Measurements from ENCODE around the gene RAP1GAP2.

The RAP1GAP2 gene

GRCh38 chr17:2955931-2956582, 159.8 kb downstream of the RAP1GAP2 start:
- DNase-seq (ENCODE audit: extremely low spot score) = no peak
- CTCF ChIA-PET = interaction anchor here (0.6 to 0.7 kb wide), 2 partner anchors 10 to 25 kb away, joined by 3 to 8 read pairs; no protein-coding TSS in a partner anchor
- POLR2A ChIA-PET = no interaction called here
- TF ChIP-seq L3MBTL2 (conservative IDR thresholded peaks at IDR 0.05) (no peak), HDGF (IDR thresholded peaks at IDR 0.05; ENCODE audit: borderline replicate concordance) (no peak), FOXA1 (IDR thresholded peaks at IDR 0.05) (no peak), SP1 (IDR thresholded peaks at IDR 0.05) (no peak), NFRKB (IDR thresholded peaks at IDR 0.05) (no peak), ELF4 (IDR thresholded peaks at IDR 0.05) (no peak), FOXM1 (IDR thresholded peaks at IDR 0.05; ENCODE audit: borderline replicate concordance) (no peak), BHLHE40 (IDR thresholded peaks at IDR 0.05; ENCODE audit: borderline replicate concordance) (no peak), FOXK2 (IDR thresholded peaks at IDR 0.05) (no peak), TARDBP (IDR thresholded peaks at IDR 0.05) (no peak), ARNT (IDR thresholded peaks at IDR 0.05) (no peak), SUZ12 (IDR thresholded peaks at IDR 0.05) (no peak), LEF1 (IDR thresholded peaks at IDR 0.05; ENCODE audit: borderline replicate concordance) (no peak), ZNF384 (IDR thresholded peaks at IDR 0.05) (no peak)

GRCh38 chr17:2957631-2958286, 161.5 kb downstream of the RAP1GAP2 start:
- ChIA-PET CTCF (no interaction called here), POLR2A (no interaction called here)
- DNase-seq (ENCODE audit: extremely low spot score) = no peak
- TF ChIP-seq L3MBTL2 (conservative IDR thresholded peaks at IDR 0.05) = no peak
- TF ChIP-seq CTBP1 (IDR thresholded peaks at IDR 0.05; ENCODE audit: borderline replicate concordance) = no peak
- no peak for TF ChIP-seq FOXM1 (IDR thresholded peaks at IDR 0.05; ENCODE audit: borderline replicate concordance)
- no peak for TF ChIP-seq LEF1 (IDR thresholded peaks at IDR 0.05; ENCODE audit: borderline replicate concordance)
- no peak for TF ChIP-seq HDGF (IDR thresholded peaks at IDR 0.05; ENCODE audit: borderline replicate concordance)
- TF ChIP-seq BHLHE40 (IDR thresholded peaks at IDR 0.05; ENCODE audit: borderline replicate concordance) = no peak
- no peak for TF ChIP-seq FOXK2 (IDR thresholded peaks at IDR 0.05)
- TF ChIP-seq PKNOX1 (IDR thresholded peaks at IDR 0.05) = no peak

- DNase-seq (ENCODE audit: extremely low spot score) = no peak
- POLR2A ChIA-PET = no interaction called here
- CTCF ChIA-PET = no interaction called here
- no peak for TF ChIP-seq ARNT (IDR thresholded peaks at IDR 0.05)
- TF ChIP-seq NFRKB (IDR thresholded peaks at IDR 0.05) = no peak
- TF ChIP-seq ELF4 (IDR thresholded peaks at IDR 0.05) = no peak
- TF ChIP-seq CTBP1 (IDR thresholded peaks at IDR 0.05; ENCODE audit: borderline replicate concordance) = no peak
- TF ChIP-seq SUZ12 (IDR thresholded peaks at IDR 0.05) = no peak
- TF ChIP-seq BHLHE40 (IDR thresholded peaks at IDR 0.05; ENCODE audit: borderline replicate concordance) = no peak
- TF ChIP-seq LEF1 (IDR thresholded peaks at IDR 0.05; ENCODE audit: borderline replicate concordance) = no peak
- no peak for TF ChIP-seq FOXK2 (IDR thresholded peaks at IDR 0.05)
- TF ChIP-seq HDGF (IDR thresholded peaks at IDR 0.05; ENCODE audit: borderline replicate concordance) = no peak
- TF ChIP-seq ZNF384 (IDR thresholded peaks at IDR 0.05) = no peak
- no peak for TF ChIP-seq PKNOX1 (IDR thresholded peaks at IDR 0.05)
- TF ChIP-seq L3MBTL2 (conservative IDR thresholded peaks at IDR 0.05) = no peak
- TF ChIP-seq SP1 (IDR thresholded peaks at IDR 0.05) = no peak
- TF ChIP-seq TARDBP (IDR thresholded peaks at IDR 0.05) = no peak
- TF ChIP-seq FOXA1 (IDR thresholded peaks at IDR 0.05) = no peak
- TF ChIP-seq FOXM1 (IDR thresholded peaks at IDR 0.05; ENCODE audit: borderline replicate concordance) = no peak
Observed at GRCh38 chr17:2958706-2959222, 162.5 kb downstream of the RAP1GAP2 start.

- TF ChIP-seq BHLHE40 (IDR thresholded peaks at IDR 0.05; ENCODE audit: borderline replicate concordance) (no peak), NFRKB (IDR thresholded peaks at IDR 0.05) (no peak), FOXA1 (IDR thresholded peaks at IDR 0.05) (no peak), ELF4 (IDR thresholded peaks at IDR 0.05) (no peak), TARDBP (IDR thresholded peaks at IDR 0.05) (no peak), HDGF (IDR thresholded peaks at IDR 0.05; ENCODE audit: borderline replicate concordance) (no peak), SUZ12 (IDR thresholded peaks at IDR 0.05) (no peak), ARNT (IDR thresholded peaks at IDR 0.05) (no peak), PKNOX1 (IDR thresholded peaks at IDR 0.05) (no peak), L3MBTL2 (conservative IDR thresholded peaks at IDR 0.05) (no peak), SP1 (IDR thresholded peaks at IDR 0.05) (no peak), ZNF384 (IDR thresholded peaks at IDR 0.05) (no peak), FOXK2 (IDR thresholded peaks at IDR 0.05) (no peak), CTBP1 (IDR thresholded peaks at IDR 0.05; ENCODE audit: borderline replicate concordance) (no peak), LEF1 (IDR thresholded peaks at IDR 0.05; ENCODE audit: borderline replicate concordance) (no peak), FOXM1 (IDR thresholded peaks at IDR 0.05; ENCODE audit: borderline replicate concordance) (no peak)
- CTCF ChIA-PET = interaction anchor here (0.6 kb wide), 1 partner anchor 58 kb away, joined by 3 read pairs; no protein-coding TSS in a partner anchor
- no peak for DNase-seq (ENCODE audit: extremely low spot score)
- POLR2A ChIA-PET = no interaction called here
Observed at GRCh38 chr17:2959371-2960130, 163.3 kb downstream of the RAP1GAP2 start.

- DNase-seq (ENCODE audit: extremely low spot score) = no peak
- TF ChIP-seq ZNF384 (IDR thresholded peaks at IDR 0.05) (no peak), PKNOX1 (IDR thresholded peaks at IDR 0.05) (no peak), FOXM1 (IDR thresholded peaks at IDR 0.05; ENCODE audit: borderline replicate concordance) (no peak), HDGF (IDR thresholded peaks at IDR 0.05; ENCODE audit: borderline replicate concordance) (no peak), NFRKB (IDR thresholded peaks at IDR 0.05) (no peak), LEF1 (IDR thresholded peaks at IDR 0.05; ENCODE audit: borderline replicate concordance) (no peak), ARNT (IDR thresholded peaks at IDR 0.05) (no peak), L3MBTL2 (conservative IDR thresholded peaks at IDR 0.05) (no peak), ELF4 (IDR thresholded peaks at IDR 0.05) (no peak), TARDBP (IDR thresholded peaks at IDR 0.05) (no peak), SP1 (IDR thresholded peaks at IDR 0.05) (no peak), FOXA1 (IDR thresholded peaks at IDR 0.05) (no peak)
- ChIA-PET POLR2A (no interaction called here), CTCF (no interaction called here)
Observed at GRCh38 chr17:2961446-2961845, 165.2 kb downstream of the RAP1GAP2 start.

Data from HEK293T (cell line).